NCI-H226 (cell line): ENCODE data around the gene ADIPOR2.
"Not testable (repeated sequence)": the region's sequence is repeated elsewhere in the genome, so short reads cannot be mapped to it uniquely, and the experiment has no call there.

Source experiments
- DNase-seq: peaks from one replicate; pipeline ENCODE4 v3.0.0-alpha.2; 2015

ADIPOR2 gene

DNA sequence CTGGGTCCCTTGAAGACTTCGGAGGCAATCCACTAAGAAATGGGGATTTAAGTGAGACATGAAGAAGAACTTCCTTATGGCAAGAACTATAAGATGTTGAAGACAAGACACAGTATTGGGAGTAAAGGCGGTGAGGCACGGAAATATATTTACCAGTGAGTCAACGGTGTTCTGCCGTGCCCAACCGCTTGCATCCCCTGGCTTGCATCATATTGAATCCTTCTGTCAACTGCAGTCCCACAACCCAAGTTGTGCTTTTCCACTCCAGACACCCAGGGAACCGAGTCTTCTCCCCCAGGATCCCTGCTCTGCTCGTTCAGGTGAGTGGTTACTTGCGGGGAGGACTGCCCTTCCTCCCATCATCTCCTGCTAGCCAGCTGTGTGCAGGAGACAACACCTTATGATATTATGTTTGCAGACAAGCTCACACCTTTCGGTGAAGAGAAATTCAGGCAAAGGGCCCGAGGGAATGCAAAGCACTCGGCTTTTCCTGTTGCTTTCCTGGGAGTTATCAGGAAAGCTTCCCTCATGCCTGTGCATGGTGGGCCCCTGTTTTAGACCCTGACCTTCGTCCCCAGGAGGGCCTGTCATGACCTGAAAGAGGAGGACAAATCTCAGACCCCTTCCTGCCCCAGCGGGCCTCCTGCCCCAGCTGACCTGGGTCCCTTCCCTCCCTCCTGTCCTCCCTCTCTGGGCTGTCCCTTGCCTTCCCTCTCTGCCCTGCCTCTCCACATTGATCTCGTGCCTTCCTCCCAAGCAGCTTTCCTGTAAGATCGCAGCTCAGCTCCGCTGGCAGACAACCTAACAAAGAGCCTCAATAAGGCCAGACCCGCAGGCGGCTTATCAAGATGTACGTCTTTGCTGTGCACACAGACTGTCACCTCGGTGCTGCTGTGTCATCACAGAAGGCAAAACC, 125.2 kb downstream of the ADIPOR2 start:
- no peak for DNase-seq

DNA sequence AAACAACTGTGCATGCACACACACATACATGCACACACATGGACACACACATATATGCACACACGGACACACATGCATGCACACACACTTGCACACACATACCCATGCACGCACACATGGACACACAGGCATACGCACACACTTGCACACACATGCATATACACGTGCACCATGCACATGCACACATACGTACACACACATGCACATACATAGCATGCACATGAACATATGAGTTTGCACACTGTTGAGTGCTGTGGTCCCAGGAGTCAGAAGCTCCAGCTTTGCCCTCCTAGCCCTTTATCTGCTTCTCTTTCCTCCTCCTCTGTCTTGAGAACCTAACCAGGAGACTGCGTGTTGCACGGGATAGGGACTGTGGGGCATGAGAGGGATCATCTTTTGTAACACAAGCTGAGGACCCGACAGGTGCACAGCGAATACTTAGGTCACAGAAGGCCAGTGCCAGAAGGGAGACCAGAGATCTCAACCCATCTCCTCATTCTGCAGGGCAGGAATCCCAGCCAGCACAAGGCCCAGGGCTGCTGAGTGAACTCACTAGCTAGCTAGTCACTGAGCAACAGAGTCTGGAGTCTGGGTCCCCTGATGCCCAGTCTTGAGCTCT, 126.0 kb downstream of the ADIPOR2 start:
- no peak for DNase-seq

DNA sequence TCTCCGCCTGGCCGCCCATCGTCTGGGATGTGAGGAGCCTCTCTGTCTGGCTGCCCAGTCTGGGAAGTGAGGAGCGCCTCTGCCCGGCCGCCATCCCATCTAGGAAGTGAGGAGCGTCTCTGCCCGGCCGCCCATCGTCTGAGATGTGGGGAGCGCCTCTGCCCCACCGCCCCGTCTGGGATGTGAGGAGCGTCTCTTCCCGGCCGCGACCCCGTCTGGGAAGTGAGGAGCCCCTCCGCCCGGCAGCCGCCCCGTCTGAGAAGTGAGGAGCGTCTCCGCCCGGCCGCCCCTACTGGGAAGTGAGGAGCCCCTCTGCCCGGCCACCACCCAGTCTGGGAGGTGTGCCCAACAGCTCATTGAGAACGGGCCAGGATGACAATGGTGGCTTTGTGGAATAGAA, 127.1 kb downstream of the ADIPOR2 start:
- DNase-seq: not testable (repeated sequence)

DNA sequence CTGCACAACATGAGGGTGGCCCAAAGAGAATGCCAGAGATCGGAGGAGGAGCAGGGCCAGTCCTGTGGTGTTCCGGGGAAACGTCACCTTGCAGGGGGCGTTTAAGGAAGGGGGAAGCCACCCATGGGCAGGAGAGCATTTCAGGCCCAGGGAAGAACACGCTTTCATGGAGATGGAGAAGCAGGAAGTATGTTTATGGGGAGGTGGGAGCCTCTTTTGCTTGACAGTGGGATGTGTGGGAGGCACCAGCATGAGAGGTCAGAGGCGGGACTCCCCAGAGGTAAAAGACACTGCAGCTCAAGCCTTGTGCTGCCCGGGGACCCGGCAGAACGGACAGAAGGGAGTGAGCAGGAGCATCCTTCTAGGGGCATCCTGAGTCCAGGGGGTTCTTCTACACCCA, 128.2 kb downstream of the ADIPOR2 start:
- no peak for DNase-seq

DNA sequence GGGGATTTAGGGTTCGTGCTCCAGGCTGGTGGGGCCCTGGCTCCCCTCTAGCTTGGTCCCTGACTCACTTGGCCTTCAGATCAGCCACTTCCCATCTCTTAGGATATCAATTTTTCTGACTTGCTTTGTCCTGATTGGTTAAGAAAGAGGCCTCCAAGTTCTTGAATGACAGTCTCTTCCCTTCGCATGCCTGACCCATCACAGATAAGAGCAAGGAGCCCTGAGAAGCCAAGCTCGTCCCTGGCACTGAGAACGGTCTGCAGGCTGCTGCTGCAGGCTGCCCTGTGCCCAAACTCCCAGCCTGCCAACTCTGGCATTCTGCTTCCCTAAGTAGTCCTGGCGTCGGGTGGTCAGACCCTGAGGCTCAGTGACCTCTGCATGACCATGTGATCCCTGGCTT, 128.7 kb downstream of the ADIPOR2 start:
- no peak for DNase-seq

DNA sequence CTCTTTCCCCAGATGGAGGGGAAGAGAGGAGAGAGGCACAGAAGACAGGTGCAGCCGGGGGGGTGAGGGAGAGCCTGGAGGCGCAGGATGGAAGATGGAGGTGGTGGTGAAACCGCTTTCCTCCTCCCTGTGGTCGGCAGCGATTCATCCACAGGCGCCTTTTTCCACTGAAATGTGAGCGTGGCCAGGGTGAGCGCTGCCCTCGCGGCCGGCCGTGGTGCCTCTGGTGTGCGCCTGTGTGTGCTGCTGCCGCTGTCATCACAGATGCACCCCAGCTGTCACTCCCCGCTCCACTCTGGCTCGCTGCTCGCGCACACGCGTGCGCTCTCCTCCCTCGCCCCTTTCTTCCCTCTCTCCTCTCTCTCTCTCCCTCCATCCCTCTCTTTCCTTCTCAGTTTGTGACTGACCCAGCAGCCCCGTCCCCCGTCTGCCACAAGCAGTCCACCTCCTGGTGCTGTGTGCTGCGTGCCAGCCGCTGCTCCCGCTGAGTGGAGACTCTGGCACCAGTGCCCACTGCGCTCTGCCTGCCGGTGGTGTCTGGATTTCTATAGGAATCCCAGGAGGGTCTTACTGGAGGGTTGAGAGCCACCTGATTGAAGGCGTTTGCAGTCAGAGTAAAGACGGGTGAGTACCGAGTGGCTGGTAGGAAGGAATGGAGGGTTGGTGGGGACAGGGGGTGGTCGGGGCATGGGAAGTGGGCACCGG, 129.5 kb downstream of the ADIPOR2 start, which contains the start of gene LRTM2:
TSS of gene LRTM2 (plus strand) at position 375 of the 705 bp plus-strand sequence. CDS start 7,584 bp downstream, outside the sequence.
- no peak for DNase-seq

DNA sequence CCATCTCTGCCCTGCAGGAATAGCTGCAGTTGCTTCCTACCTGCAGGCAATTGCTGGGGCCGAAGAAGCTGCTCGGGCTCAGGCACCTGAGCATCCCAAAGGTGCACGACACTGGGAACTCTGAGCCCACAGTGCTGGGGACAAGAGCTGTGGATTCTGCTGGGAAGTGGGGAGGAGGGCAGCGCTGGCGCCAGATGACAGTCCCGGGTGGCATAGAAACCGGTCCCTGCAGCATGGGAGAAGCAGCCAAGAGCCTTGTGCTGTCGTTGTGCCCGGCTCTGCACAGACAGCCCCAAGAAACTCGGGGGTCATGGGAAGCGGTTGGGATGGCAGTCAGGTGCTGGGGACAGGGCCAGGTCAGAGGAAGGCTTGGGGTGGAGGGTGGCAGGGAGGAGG, 130.0 kb downstream of the ADIPOR2 start:
- no peak for DNase-seq

DNA sequence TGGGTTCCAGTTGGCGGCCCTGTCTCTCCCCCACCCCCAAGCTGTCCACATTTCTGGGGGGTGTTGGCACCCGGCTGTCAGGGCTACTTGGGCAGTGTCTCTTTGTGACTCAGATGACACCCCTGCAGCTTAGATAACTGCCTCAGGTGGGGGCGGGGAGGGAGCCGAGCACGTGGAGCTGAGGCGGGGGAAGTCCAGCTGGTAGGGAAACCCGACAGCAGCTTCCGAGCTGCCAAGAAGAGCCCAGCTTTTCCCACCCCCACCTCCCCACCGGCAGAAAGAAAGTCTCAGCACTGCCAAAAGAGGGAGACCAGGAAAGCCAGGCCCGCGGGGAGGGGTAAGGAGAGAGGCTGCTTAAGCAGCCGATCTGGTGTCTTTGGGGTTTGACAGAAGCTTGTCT, 130.9 kb downstream of the ADIPOR2 start:
- DNase-seq: no peak

DNA sequence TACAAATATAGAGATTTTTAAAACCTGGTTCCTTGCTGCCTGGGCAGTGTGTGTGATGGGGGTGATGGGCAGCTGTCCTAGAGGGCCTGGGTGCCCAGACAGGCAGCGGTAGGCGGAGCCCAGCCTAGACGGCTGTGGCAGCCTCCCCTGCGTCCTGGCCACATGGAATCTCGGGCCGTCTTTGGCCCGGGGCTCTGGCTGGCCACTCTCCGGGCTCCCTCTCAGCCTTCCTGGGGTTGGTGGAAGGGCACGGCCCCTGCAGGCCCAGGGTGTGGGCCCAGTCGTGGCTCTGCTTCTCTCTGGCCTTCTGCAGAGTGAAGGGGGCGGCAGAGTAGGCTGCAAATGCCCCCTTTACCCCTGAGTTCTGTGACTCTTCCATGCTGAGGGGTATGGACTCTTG, 131.8 kb downstream of the ADIPOR2 start:
- DNase-seq: no peak

DNA sequence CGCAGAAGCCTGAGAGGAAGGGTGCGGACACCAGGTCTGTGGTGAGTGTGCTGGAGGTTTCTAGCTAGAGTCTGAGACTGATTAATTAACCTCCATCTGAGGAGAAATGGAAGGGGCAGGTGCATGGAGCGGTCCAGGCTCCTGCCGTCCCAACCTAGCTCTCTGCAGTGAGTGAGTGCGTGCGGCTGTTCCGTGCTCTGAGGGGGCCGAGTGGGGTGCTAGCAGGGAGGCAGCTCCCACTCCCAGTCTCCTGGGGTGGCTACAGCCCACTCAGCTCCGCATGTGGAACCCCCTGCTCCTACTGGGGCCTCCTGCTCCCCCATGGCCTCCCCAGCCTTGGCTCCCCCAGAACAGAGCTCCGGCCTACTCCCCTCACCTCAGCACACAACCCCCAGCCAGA, 132.4 kb downstream of the ADIPOR2 start:
- DNase-seq: no peak

DNA sequence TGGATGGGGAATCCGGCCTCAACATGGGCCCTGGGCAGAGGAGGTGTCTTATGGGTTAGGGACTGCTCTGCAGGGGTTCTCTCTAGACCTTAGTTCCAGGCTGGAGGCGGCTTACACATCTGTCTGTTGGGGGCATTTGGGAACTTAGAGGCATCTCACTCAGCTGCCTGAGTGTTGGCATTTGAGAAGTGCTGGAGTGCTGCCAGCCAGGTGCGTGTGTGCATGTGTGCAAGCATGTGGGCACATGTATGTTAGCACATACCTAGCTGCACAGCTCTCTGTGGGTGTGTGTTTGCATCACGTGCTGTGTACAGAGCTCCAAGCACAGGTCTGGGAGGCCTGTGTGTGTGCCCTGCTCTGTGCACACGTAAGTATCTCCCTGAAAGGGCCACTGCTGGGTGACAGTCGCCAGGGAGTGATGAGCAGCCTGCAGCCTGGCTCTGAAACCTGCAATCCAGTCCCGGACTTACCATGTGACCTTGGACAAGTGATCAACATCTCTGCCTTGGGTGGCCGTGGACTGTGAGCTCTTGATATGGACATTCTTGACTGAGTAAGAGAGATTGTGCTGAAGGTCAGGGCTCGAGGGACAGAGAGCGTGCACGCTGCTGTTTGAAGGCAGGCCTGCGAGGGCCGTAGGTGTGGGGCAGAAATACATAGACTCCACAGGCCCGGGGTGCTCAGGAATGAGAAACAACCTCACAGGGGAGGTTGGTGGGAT, 134.7 kb downstream of the ADIPOR2 start:
- no peak for DNase-seq

DNA sequence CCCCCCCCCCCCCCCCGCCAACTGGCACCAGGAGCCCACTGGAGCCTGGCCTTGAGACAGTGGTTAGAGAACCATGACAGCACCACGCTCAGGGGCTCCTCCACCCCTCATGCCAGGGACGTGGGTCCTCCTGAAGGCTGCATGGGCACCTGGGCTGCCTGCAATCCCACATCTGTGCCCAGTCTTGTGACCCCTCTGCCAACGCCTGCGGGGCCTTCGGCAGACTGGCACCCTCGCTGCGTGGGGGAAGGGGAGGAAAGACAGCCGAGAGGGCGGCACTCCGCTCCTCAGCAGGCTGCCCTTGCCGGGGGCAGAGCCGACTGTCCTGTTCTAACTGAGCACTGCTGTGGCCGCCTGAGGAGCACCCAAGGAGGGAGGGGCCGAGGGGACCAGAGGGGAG, 135.5 kb downstream of the ADIPOR2 start:
- DNase-seq: no peak

DNA sequence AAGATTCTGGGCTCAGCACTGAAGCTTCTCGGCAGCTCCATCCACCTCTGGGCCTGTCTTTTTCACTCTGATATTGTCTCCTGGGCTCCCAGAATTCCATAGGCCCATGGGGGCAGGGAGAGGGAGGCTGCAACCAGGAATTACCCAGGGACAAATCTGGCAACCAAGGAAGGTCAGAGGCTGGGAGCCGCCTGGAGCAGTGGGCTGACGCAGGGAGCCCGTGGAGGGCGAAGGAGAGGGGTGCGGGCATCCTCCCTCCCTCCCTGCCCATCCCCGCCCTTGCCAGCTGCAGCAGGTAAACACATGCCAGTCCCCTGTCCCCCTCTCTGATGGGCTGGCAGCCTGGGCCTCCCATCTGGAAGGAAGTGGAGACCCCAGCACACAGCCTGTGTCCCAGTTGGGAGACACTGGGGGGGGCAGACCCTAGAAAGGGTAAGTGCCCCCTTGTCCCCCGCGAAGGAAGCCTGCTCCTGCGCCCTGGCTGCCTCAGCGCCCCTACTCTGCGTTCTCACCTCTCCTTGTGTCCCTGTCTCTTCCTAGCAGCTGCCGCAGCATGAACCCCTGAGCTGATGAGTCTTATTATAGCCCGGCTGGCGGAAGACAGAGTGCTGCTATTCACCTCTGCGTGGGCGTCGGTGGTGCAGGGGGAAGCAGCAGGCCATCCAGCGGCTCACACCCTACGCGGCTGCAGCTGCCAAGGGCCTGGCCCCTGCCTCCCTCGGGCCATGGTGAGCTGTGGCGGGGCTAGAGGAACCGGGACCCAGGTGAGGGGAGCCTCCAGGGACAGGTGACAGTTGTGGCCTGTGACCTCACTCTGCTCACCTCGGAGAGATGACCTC, 136.2 kb downstream of the ADIPOR2 start:
- DNase-seq: no peak

DNA sequence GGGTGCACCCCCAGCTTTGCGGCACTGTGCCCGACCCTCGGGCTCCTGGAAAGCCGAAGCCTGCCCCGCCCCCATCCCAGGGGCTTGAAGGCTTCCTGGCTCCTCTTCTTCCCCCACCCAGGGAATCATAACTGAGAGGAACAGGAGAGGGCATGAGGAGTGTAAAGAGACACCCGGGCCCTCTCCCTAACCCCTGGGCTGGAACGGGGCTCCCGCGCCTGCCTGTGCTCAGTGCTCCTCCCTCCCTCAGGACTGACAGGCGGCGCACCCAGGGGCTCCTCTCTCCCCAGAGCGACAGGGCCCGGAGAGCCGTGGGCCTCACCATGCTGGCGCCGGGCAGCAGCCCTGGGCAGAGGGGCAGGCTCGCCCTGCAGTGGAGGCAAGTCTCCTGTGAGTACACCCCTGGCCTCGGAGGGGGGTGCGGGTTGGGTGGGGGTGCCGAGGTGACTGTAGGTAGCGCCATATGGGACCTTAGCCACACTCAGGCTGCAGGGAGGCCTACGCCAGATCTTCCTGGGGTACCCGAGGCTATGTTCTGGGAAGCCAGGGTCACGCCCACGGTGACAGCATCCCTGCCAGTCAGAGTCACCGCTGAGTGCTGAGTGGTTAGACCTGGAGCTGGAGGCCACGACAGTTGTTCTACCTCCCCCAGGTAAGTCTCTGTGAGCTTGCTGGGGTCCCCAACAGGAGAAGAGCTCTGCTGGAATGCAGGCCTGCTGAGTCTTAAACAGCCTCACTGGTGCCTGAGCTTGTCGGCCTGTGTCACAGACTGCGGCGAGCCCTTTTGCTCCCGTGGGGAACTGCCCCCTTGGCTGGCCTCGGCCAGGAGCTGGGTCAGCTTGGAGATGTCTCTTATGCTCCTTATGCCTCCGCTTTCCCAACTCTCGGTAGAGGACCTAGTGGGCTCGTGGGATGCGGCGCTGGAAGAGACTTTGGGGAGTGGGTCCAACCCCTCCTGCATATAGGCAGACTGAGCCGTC, 137.2 kb downstream of the ADIPOR2 start:
- no peak for DNase-seq

DNA sequence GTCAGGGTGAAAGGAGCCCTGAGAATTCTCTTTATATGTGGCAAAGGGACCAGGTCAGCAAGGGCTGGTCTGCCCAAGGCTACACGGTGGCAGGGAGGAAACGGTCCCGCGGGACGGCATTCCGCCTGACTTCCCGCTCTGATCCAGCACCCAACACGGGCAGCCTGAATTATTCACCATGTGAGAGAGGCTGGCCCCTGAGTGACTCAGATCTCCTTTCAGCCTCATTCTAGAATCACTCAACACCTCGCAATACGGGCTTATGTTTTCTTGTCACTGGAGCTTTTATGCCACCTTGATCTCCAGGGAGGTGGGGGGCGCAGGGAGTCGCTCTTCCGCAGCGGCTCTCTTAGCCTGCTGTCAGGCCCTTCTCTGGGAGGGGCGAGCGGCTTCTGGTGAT, 138.0 kb downstream of the ADIPOR2 start:
- DNase-seq: no peak

DNA sequence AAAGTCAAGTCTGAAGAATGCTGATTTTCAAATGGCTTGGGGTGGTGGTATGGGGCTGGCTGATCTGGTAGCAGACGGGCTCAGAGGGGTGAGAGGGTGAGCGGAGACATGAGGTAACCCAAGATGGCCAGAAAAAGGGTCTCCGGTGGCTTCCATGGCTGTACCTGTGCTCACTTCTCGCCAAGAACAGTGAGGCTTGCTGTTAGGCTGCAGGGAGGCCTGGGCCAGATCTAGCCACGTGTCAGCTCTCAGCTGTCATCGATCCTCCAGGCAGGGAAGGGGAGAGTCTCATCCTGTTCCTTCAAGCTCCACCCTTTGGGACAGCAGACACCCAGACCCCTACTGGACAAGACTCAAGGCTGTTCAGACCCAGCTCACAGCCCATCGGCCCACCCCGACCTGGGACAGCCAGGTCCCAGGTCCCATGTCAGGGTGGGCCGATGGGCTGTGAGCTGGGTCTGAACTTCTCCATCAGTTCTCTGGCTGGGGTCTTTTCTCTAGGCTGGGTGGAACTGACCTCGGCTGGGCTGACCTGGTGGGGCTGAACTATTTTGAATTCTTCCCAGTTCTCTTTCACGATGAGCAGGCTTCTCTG, 138.5 kb downstream of the ADIPOR2 start:
- no peak for DNase-seq

DNA sequence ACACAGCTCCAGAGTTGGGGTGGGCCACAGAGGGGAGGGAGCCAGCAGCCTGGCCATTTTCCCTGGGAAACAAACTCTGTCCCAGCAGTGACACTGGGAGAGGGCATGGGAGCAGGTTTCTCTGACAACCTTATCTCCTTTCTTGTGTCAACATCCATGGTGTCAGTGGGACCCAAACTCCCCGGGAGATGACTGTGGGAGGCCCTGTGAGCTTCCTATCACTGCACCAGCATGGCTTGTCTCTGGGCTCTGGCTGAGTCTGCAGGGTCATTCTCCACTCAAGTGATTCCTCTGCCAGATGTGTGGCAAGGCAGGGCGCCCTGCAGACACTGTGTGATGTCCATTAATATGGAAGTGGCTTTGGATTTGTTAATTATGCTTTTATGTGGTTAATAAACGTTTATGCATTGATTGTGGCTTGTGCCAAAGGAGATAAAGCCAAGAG, 139.6 kb downstream of the ADIPOR2 start:
- no peak for DNase-seq

DNA sequence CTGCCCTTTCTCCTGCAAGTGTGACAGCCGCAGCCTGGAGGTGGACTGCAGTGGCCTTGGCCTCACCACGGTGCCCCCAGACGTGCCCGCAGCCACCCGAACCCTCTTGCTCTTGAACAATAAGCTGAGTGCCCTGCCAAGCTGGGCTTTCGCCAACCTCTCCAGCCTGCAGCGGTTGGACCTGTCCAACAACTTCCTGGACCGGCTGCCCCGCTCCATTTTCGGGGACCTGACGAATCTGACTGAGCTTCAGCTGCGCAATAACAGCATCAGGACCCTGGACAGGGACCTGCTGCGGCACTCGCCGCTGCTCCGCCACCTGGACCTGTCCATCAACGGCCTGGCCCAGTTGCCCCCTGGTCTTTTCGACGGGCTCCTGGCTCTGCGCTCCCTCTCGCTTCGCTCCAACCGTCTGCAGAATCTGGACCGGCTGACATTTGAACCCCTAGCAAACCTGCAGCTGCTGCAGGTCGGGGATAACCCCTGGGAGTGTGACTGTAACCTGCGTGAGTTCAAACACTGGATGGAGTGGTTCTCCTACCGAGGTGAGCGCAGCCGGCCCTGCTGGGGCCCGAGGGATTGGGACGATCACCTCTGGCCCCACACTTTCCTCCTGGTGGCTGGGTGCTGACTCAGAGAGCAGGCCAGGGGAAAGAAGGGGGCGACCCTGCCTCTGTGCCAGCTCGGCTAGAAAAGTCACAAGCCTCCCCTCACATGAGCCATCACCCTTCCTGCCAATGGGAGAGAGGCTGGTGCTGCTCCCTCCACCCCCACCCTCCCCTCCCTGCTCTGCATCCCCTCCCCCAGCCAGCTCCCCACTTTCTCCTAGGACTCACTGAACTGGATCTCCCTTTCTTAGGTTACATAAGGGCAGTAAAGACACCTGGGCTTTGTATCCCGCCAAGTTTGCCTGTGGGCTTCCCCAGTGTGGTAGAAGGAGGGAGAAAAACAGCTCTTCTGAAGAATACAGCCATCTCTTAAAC, 140.4 kb downstream of the ADIPOR2 start:
- no peak for DNase-seq
